Endothelial cell of umbilical vein (primary cell): Measurements from ENCODE around the gene HYI.

ENCODE experiments used
- EZH2 ChIP-seq: IDR thresholded peaks from 2 replicates; pipeline ENCODE4 v1.6.1; 2012; ENCODE audit warnings: borderline replicate concordance, low read depth, mild to moderate bottlenecking, moderate library complexity, low read length, inconsistent platforms; ENCODE audit not compliant: severe bottlenecking
- GATA2 ChIP-seq: IDR thresholded peaks from 2 replicates; pipeline ENCODE4 v1.7.0; 2011; ENCODE audit warnings: low read depth, mild to moderate bottlenecking, moderate library complexity, mixed read lengths, low read length; ENCODE audit not compliant: insufficient read length, insufficient read depth
- JUN ChIP-seq: IDR thresholded peaks from 2 replicates; pipeline ENCODE4 v1.6.1; 2011; ENCODE audit warnings: borderline replicate concordance, low read depth; ENCODE audit not compliant: insufficient read length, insufficient read depth
- MYC ChIP-seq: IDR thresholded peaks from one replicate; pipeline ENCODE4 v1.6.1; 2011; ENCODE audit warnings: mild to moderate bottlenecking, low read depth, low read length
- POLR2A ChIP-seq: IDR thresholded peaks from 2 replicates; pipeline ENCODE4 v1.6.1; 2012; ENCODE audit warnings: low read depth, mild to moderate bottlenecking, control low read depth, low read length
- POLR2AphosphoS5 ChIP-seq: IDR thresholded peaks from 2 replicates; pipeline ENCODE4 v1.6.1; 2012; ENCODE audit warnings: low read depth, mild to moderate bottlenecking, control low read depth, low read length, moderate library complexity; ENCODE audit not compliant: insufficient read depth
- TF ChIP-seq, protein P1 (sequence below), 2 donors: IDR thresholded peaks; 1 replicate in 1 of 2; 2 replicates in 1 of 2; pipeline ENCODE4 v1.5.1; 2011; ENCODE audit warnings: low read length in 2 of 2, mild to moderate bottlenecking in 2 of 2, moderate library complexity in 2 of 2, control low read depth in 1 of 2, inconsistent platforms in 1 of 2, low read depth in 1 of 2; ENCODE audit not compliant: insufficient read depth in 1 of 2; ENCODE audit errors: extremely low read depth in 1 of 2
- TF ChIP-seq, protein P2 (sequence below): IDR thresholded peaks from 2 replicates; pipeline ENCODE4 v1.6.1; 2011; ENCODE audit not compliant: insufficient read depth, insufficient read length

DNA sequence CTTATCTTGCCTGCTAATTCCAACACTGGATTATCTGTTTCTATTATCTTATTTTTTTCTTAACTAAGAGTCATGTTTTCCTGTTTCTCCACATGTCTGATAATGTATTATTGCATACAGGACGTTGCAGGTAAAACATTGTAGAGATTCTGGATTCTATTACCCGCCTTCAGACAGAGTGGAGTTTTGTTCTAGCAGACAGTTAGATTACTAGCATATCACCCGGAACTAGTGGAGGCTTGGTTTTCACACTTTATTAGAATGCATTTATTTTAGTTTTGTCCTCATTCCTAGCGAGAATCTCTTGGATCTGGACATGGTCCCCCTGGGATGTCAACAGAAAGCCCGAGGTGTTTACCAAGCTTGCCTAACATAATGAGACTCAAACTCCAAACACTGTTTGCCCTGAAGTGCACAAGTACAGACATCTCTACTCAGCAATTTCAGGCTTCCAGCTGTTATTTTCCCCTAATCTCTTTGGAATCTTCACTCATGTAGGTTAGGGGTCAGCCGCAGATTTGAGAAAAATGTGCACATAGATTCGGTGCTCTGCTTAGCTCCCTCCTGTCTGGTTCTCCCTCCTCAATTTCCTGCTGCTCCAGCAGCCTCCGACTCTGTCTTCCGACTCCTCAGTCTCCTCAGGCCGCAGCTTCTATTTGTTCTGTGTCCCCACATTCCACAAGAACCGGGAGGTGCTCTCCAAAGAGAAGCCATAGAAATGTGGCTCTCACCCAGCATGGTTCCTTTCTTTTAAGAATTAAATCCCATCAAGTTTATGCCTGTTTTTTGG, 40.1 kb upstream of the HYI start:
- no peak for TF ChIP-seq POLR2A
- TF ChIP-seq, protein P1, sequence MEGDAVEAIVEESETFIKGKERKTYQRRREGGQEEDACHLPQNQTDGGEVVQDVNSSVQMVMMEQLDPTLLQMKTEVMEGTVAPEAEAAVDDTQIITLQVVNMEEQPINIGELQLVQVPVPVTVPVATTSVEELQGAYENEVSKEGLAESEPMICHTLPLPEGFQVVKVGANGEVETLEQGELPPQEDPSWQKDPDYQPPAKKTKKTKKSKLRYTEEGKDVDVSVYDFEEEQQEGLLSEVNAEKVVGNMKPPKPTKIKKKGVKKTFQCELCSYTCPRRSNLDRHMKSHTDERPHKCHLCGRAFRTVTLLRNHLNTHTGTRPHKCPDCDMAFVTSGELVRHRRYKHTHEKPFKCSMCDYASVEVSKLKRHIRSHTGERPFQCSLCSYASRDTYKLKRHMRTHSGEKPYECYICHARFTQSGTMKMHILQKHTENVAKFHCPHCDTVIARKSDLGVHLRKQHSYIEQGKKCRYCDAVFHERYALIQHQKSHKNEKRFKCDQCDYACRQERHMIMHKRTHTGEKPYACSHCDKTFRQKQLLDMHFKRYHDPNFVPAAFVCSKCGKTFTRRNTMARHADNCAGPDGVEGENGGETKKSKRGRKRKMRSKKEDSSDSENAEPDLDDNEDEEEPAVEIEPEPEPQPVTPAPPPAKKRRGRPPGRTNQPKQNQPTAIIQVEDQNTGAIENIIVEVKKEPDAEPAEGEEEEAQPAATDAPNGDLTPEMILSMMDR (IDR thresholded peaks at IDR 0.05; ENCODE audit: extremely low read depth in 1 of 2, insufficient read depth in 1 of 2, low read depth in 1 of 2, low read length in 2 of 2) = no peak
- TF ChIP-seq, protein P2, sequence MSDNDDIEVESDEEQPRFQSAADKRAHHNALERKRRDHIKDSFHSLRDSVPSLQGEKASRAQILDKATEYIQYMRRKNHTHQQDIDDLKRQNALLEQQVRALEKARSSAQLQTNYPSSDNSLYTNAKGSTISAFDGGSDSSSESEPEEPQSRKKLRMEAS = no peak
- TF ChIP-seq POLR2AphosphoS5 = no peak
- no peak for TF ChIP-seq EZH2
- TF ChIP-seq JUN = no peak
- TF ChIP-seq MYC = no peak
- no peak for TF ChIP-seq GATA2
